PC-9 (cell line): ENCODE measurements around the gene ARHGAP22.

ENCODE experiments used
- CTCF ChIP-seq: fragments of 200-600 bp; sonication (generic); conservative IDR thresholded peaks from 2 replicates; pipeline ENCODE4 v1.6.1; 2017; ENCODE audit warnings: mixed run types, antibody characterized with exemption, mild to moderate bottlenecking, moderate library complexity
- EZH2 ChIP-seq: fragments of 200-600 bp; sonication (generic); IDR thresholded peaks from 2 replicates; pipeline ENCODE4 v1.8.0; 2017; ENCODE audit warnings: antibody characterized with exemption, low read depth

- no peak for TF ChIP-seq CTCF
- no peak for TF ChIP-seq EZH2
Observed at GRCh38 chr10:48516911-48517310, 88.0 kb downstream of the ARHGAP22 start.
